Hepatic stellate cell (primary cell): ENCODE measurements around the gene GABPB1.

Experiments used
- DNase-seq: peaks from one replicate; pipeline ENCODE4 v3.0.0; 2011; ENCODE audit warnings: low spot score

The GABPB1 gene

DNA sequence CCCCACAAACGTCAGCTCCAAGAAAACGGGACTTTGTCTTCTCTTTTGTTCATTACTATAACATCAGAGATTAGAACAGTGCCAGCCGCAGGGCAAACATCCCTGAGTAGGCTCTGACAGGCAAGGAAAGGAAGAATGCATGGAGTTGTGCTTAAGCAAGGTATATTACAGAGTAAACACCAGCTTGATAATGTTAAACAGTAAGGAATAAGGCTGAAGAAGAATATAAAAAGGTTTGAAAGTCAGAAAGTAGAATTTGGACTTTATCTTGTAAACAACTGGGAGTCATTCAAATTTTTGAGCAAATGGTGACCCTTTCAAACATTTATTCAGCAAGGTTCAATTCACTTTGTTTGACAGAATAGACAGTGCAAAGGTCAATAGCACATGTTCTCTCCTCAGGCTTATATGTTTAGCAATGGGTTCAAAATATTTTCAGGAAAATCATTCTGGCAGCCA lies 11.0 kb downstream of the GABPB1 start:
- DNase-seq: no peak

- no peak for DNase-seq
These were observed 13.3 kb downstream of the GABPB1 start for GRCh38 chr15:50341616-50342136.

DNA sequence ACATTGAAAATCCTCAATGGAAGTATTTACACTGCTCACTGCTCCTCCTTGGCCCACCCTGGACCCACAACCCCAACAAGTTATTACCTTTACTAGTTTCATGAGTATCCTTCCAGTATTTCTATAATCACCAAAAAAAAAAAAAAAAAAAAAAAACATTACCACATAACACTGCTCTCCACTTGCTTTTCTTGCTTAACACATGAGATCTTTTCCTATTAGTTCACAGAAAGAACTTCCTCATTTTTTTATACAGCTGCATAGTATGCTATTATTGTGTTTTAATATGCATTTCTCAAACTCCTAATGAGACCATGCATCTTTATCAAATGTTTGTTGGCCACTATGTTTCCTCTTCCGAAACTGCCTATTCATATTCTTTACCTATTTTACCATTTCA lies 14.6 kb downstream of the GABPB1 start:
- no peak for DNase-seq

GRCh38 chr15:50339717-50340116 lies 15.3 kb downstream of the GABPB1 start:
- no peak for DNase-seq

DNA sequence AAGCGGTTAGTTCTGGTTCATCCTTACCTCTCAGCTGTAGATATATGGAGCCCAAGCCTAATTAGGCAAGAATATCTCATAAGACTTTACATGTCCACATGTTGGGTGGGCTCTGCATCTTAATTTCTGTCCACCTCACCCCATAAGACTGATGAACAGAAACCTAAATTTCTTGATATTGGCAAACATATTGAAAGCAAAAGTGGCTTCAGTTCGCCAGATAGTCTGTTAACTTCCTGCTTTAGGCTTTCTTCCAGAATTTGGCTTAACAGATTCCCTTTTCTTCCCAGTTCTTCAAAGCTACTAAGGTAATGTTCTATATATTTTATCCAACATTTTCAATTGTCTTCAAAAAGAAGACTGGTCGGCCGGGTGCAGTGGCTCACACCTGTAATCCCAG lies 19.7 kb downstream of the GABPB1 start:
- DNase-seq: no peak

- no peak for DNase-seq
These were observed 21.8 kb downstream of the GABPB1 start for GRCh38 chr15:50333229-50333628.

- DNase-seq: no peak
These were observed 24.1 kb downstream of the GABPB1 start for GRCh38 chr15:50330921-50331320.

DNA sequence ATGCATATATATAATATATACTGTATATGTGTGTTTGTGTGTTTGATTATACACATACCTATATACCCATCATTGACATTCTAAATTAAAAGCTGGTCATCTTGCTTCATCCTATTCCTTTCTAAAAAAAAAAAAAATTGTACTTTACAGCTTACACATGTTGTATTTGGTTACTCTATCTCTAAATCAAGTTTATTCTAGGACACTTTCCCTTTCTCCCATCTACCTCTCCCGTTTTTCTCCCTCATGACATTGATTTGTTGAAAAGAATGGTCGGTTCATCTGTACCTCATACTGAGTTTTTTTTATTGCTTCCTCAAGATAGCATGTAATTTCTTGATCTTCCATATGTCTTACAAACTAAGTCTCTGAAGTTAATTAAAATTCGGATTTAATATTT lies 26.9 kb downstream of the GABPB1 start:
- no peak for DNase-seq

DNA sequence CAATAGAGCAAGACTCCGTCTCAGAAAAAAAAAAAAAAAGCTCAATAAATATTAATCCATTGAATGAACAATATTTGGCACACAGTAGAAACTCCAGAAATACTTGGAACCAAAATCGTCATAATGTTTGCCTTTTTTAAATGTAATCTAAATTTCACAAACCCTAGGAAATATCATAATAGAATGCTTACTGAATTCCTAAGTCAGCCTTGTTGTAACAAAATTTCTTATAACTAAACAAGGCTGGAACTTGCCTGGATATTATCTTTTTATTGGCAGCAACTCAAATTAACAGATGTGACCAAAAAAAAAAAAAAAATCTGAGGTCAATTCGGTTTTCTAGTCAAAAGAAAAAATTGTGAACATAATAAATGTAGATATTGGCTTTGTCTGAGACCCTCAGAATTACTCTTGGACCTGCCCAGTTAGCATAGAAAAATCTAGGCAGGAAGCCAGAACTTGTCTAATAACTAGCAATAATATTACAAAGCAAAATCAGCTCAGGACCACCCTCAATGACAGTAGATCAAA lies 33.3 kb downstream of the GABPB1 start:
- no peak for DNase-seq

- DNase-seq: no peak
These were observed 34.5 kb downstream of the GABPB1 start for GRCh38 chr15:50320504-50320903.

DNA sequence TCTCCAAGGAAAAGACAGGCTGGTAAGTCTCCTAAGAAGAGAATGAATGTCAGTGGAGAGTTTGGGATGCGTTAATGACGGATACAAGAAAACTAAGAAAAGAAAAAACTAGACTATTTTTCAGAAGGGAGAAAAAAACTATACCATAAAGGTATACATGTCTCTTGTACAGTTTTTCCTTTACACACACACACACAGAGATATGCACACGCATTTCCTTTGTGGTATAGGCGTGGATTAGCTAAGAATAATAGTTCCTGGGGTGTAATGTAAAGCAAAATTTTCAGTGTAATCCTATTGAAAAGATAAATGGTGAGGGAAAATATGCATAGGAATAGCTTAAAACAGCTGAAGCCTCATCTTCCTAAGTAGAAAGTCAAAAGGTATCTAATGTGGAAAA lies 36.3 kb downstream of the GABPB1 start:
- no peak for DNase-seq

GRCh38 chr15:50315814-50316630 lies 39.0 kb downstream of the GABPB1 start:
- DNase-seq: peak; percentile 16

- DNase-seq: no peak
These were observed 42.4 kb downstream of the GABPB1 start for GRCh38 chr15:50312636-50313035.

DNA sequence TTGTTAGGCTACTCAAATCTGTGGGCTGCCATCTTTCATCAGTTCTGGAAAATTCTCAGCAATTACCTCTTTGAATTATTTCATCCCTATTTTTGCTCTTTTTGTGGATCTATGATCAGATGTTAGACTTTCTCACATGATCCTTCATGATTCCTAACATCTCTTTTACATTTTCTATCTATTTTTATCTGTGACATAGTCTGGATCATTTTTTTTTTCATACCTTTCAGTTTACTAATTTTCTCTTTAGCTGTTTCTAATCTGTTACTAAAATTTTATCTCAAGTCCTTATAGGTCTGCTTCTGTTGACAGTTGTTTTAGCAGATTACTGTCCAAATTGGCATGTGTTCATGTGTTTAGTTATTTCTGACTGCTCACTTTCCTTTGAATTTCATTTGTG lies 47.2 kb downstream of the GABPB1 start:
- DNase-seq: no peak

- no peak for DNase-seq
These were observed 50.2 kb downstream of the GABPB1 start for GRCh38 chr15:50304836-50305235.

- no peak for DNase-seq
These were observed 52.4 kb downstream of the GABPB1 start for GRCh38 chr15:50302581-50302980.

DNA sequence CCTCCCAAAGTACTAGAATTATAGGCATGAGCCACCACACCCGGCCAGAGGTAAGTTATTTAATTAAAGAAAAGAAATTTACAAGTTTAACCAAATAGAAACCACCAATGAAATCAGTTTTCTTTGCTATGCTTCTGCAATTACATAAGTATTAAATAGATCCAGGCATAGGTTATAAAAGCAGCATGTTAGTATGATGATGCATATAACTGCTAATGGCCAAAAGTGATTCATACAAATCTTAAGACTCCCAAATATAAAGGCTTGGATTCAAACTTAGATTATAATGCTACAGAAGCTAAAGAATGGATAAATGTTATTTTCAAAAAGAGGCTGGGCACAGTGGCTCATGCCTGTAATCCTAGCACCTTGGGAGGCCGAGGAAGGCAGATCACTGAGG lies 56.7 kb downstream of the GABPB1 start:
- no peak for DNase-seq

GRCh38 chr15:50295966-50296365 lies 59.0 kb downstream of the GABPB1 start:
- DNase-seq: no peak

DNA sequence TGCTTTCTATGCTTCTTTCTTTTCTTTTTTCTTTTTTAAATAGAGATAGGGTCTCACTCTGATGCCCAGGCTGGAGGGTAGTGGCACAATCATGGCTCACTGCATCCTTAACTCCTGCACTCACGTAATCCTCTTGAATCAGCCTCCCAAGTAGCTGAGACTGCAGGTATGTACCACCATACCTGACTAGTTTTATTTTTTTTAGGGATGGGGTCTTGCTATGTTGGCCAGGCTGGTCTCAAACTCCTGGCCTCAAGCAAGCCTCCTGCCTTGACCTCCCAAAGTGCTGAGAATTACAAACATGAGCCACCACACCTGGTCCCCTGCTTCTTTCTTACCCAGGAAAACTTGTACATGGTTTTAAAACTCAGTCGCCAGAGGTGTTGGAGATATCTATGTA lies 65.2 kb downstream of the GABPB1 start:
- DNase-seq: no peak

GRCh38 chr15:50287324-50288116 lies 67.5 kb downstream of the GABPB1 start:
- DNase-seq: no peak

DNA sequence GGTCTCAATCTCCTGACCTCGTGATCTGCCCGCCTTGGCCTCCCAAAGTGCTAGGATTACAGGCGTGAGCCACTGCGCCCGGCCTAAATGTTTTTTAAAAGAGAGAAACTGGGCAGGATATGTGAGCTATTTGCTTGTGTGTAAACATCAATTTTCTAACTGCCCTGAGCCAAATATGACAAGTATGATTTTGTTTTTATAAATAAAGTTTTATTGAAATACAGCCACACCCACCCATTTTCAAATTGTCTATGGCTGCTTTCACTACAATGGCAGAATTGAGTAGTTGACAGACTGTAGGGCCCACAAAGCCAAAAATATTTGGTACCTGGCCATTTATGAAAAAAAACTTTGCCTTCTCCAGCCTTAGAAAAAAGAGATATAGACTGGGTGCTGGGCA lies 73.6 kb downstream of the GABPB1 start:
- no peak for DNase-seq

DNA sequence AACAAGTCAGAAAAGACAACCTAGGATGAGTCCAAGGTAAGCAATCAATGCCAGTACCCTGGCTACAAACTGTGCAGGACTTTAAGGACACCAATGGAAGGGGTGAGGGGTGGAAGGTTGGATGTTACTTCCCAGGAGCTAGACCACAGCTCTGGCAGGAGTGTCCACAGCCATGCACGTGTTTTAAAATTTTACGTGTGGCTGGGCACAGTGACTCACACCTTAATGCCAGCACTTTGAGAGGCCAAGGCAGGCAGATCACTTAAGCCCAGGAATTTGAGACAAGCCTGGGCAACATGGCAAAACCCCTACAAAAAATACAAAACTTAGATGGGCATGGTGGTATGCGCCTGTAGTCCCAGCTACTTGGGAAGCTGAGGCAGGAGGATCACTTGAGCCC lies 74.7 kb downstream of the GABPB1 start:
- DNase-seq: no peak

DNA sequence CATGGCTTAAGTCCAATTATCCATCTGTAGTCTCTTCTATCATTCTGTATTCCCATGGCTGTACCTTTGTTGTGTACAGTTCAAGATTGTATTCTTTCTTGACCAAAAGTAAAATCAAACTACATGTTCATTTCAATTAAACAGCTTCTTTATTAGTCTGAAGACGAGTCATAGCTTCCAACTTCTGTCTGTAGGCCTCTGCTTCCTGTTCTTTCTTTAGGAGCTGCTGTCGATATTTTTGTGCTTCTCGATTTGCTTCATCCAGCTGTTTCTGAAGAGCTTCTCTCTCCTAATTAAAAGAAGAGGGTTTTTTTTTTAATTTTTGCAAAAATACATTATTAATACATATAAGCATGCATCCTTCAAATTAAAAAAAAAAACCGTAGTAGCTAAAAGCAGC lies 76.5 kb downstream of the GABPB1 start:
- DNase-seq: no peak
